Small intestine (tissue), 7 donors: ENCODE measurements around the gene DTX1. TPM values are rescaled to one million over a fixed set of nuclear protein-coding genes. Genes with fewer than 3 reads are reported as not detected.

Source experiments
- DNase-seq, 2 donors: peaks; one replicate each; pipeline versions ENCODE4 v3.0.0 to v3.0.0-alpha.2; 2013
- FAIRE-seq: peaks from 2 replicates; lab custom pipeline; 2012; peaks lifted over from hg19 to GRCh38; lab: Jason Lieb, UNC
- H3K27ac ChIP-seq, 3 donors: one replicate each; pipeline ENCODE4 v1.5.1; 2013; ENCODE audit warnings: low read length in 2 of 3, mild to moderate bottlenecking in 2 of 3, control low read depth in 1 of 3, inconsistent platforms in 1 of 3, low read depth in 1 of 3, moderate library complexity in 1 of 3
- H3K27me3 ChIP-seq, 3 donors: one replicate each; pipeline ENCODE4 v1.6.1; 2013; ENCODE audit warnings: low read length in 3 of 3, inconsistent platforms in 1 of 3; ENCODE audit not compliant: control insufficient read depth in 3 of 3, insufficient read depth in 3 of 3
- H3K36me3 ChIP-seq, 3 donors: one replicate each; pipeline ENCODE4 v1.6.1; 2013; ENCODE audit warnings: low read length in 3 of 3, inconsistent platforms in 1 of 3, low read depth in 1 of 3, mild to moderate bottlenecking in 1 of 3, moderate library complexity in 1 of 3; ENCODE audit not compliant: control insufficient read depth in 3 of 3, insufficient read depth in 2 of 3
- H3K4me1 ChIP-seq, 3 donors: one replicate each; pipeline ENCODE4 v1.6.1; 2013; ENCODE audit warnings: low read length in 2 of 3, inconsistent platforms in 1 of 3, low read depth in 1 of 3, mild to moderate bottlenecking in 1 of 3, moderate library complexity in 1 of 3; ENCODE audit not compliant: control insufficient read depth in 3 of 3, insufficient read depth in 2 of 3
- H3K4me3 ChIP-seq, 3 donors: one replicate each; pipeline ENCODE4 v1.5.1; 2013; ENCODE audit warnings: low read length in 3 of 3, control low read depth in 1 of 3, inconsistent platforms in 1 of 3, low read depth in 1 of 3, mild to moderate bottlenecking in 1 of 3, moderate library complexity in 1 of 3
- H3K9me3 ChIP-seq, 2 donors: one replicate each; pipeline ENCODE4 v1.6.1; 2013; ENCODE audit warnings: low read depth in 1 of 2, low read length in 1 of 2; ENCODE audit not compliant: control insufficient read depth in 2 of 2, insufficient read depth in 1 of 2
- WGBS, 3 donors: extraction: QIAGEN DNeasy Blood & Tissue Kit; methylation state at CpG; one replicate each; pipeline ENCODE4 v1.1.7; 2013; 5-methylcytosine and 5-hydroxymethylcytosine counted together
- polyA plus RNA-seq, 4 donors: library from polyadenylated mRNA; stranded (reverse) in 3 of 4; unstranded in 1 of 4; fragments of 200-250 nt in 3 of 4; fragments of 120-200 nt in 1 of 4; gene quantifications; one replicate each; pipeline versions ENCODE4 v1.2.1 to v1.2.3, GENCODE V29; 2013
- donor health status: healthy with polysubstance abuse.
- donor health status: control.
- donor health status: control.
- donor health status: Bipolar disorder and iron deficiency.
- donor health status: healthy.

The DTX1 gene
- polyA plus RNA-seq, 4 donors = 0.45 to 4.8 (median 4.2) TPM

- FAIRE-seq = no peak
- Histone ChIP-seq H3K27me3 (peaks cover 0 to 2% (median 0%) of the 10 kb centered on the region in 3 donors), H3K36me3 (no peaks in the 10 kb centered on the region), H3K4me3 (no peak overlapping the region), H3K4me1 (no peaks in the 10 kb centered on the region), H3K9me3 (no peaks in the 10 kb centered on the region), H3K27ac (no peak overlapping the region)
- WGBS, 3 donors = 6 to 8% (median 7%) methylated on average over 6 of the region's 6 CpGs
- DNase-seq = peak; percentile 62 to 65
Observed at GRCh38 chr12:113048716-113049127, 7.8 kb upstream of the DTX1 start.

GRCh38 chr12:113049976-113050742, 6.4 kb upstream of the DTX1 start:
- FAIRE-seq = no peak

GRCh38 chr12:113050795-113051194, 5.7 kb upstream of the DTX1 start:
- FAIRE-seq = no peak
- no peaks in the 10 kb centered on the region for H3K36me3 ChIP-seq
- 80 to 85% (median 84%) methylated on average over 7 of the region's 7 CpGs for WGBS, 3 donors
- H3K27me3 ChIP-seq = peaks cover 0 to 13% (median 2%) of the 10 kb centered on the region in 3 donors
- H3K27ac ChIP-seq = no peak overlapping the region
- no peak overlapping the region for H3K4me3 ChIP-seq
- no peaks in the 10 kb centered on the region for H3K4me1 ChIP-seq
- DNase-seq = no peak
- no peaks in the 10 kb centered on the region for H3K9me3 ChIP-seq

More at GRCh38 chr12:113049976-113050742, 6.4 kb upstream of the DTX1 start:
- no peak overlapping the region for H3K4me3 ChIP-seq
- DNase-seq = peak in 1 of 2 donors; percentile 11
- no peaks in the 10 kb centered on the region for H3K9me3 ChIP-seq
- H3K4me1 ChIP-seq = no peaks in the 10 kb centered on the region
- no peak overlapping the region for H3K27ac ChIP-seq
- H3K27me3 ChIP-seq = peaks cover 0 to 6% (median 2%) of the 10 kb centered on the region in 3 donors
- 52 to 66% (median 56%) methylated on average over 11 of the region's 11 CpGs for WGBS, 3 donors
- H3K36me3 ChIP-seq = no peaks in the 10 kb centered on the region

GRCh38 chr12:113051759-113052158, 4.8 kb upstream of the DTX1 start:
- Histone ChIP-seq H3K27ac (no peak overlapping the region), H3K27me3 (peaks cover 0 to 19% (median 2%) of the 10 kb centered on the region in 3 donors), H3K36me3 (no peaks in the 10 kb centered on the region), H3K4me1 (no peaks in the 10 kb centered on the region), H3K4me3 (no peak overlapping the region), H3K9me3 (no peaks in the 10 kb centered on the region)
- DNase-seq = no peak
- WGBS, 3 donors = 51 to 82% (median 70%) methylated on average over 4 of the region's 4 CpGs
- no peak for FAIRE-seq

GRCh38 chr12:113052326-113052725, 4.2 kb upstream of the DTX1 start:
- Histone ChIP-seq H3K4me1 (no peaks in the 10 kb centered on the region), H3K9me3 (no peaks in the 10 kb centered on the region), H3K27me3 (peaks cover 0 to 22% (median 2%) of the 10 kb centered on the region in 3 donors), H3K4me3 (no peak overlapping the region), H3K36me3 (no peaks in the 10 kb centered on the region), H3K27ac (no peak overlapping the region)
- 52 to 68% (median 58%) methylated on average over 4 of the region's 4 CpGs for WGBS, 3 donors
- DNase-seq = no peak
- no peak for FAIRE-seq

GRCh38 chr12:113054948-113055486, 1.5 kb upstream of the DTX1 start:
- Histone ChIP-seq H3K27me3 (peaks cover 0 to 34% (median 2%) of the 10 kb centered on the region in 3 donors), H3K27ac (no peak overlapping the region), H3K36me3 (no peaks in the 10 kb centered on the region), H3K9me3 (no peaks in the 10 kb centered on the region), H3K4me1 (no peaks in the 10 kb centered on the region), H3K4me3 (no peak overlapping the region)
- FAIRE-seq = no peak
- WGBS, 3 donors = 51 to 68% (median 63%) methylated on average over 4 of the region's 4 CpGs
- no peak for DNase-seq

GRCh38 chr12:113055594-113056380, 743 bp upstream of the DTX1 start:
- DNase-seq (peak in 1 of 2 donors; percentile 17), FAIRE-seq (no peak)
- Histone ChIP-seq H3K36me3 (no peaks in the 10 kb centered on the region), H3K27ac (peak overlapping the region in 1 of 3 donors; percentile 20), H3K4me1 (no peaks in the 10 kb centered on the region), H3K27me3 (peaks cover 0 to 34% (median 2%) of the 10 kb centered on the region in 3 donors), H3K9me3 (no peaks in the 10 kb centered on the region), H3K4me3 (no peak overlapping the region)
- 49 to 67% (median 54%) methylated on average over 9 to 13 of the region's 13 CpGs for WGBS, 3 donors

DNA sequence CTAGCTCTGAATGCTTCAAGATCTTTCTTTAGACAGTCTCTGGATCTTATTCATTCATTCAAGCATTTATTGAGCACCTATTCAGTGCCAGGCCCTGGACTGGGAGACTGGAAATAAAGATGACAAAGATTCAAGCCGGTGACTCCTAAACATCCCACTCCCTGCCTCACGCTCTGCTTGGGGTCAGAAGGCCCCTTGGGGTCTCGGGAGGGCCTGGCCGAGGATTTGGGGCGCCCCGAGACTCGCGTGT, 224 bp upstream of the DTX1 start:
- Histone ChIP-seq H3K4me1 (no peaks in the 10 kb centered on the region), H3K9me3 (no peaks in the 10 kb centered on the region), H3K4me3 (peak overlapping the region; percentile 15 to 51 (median 50)), H3K27me3 (peaks cover 0 to 34% (median 2%) of the 10 kb centered on the region in 3 donors), H3K36me3 (no peaks in the 10 kb centered on the region), H3K27ac (peak overlapping the region in 1 of 3 donors; percentile 20)
- WGBS, 3 donors = 7 to 13% (median 11%) methylated on average over 8 of the region's 8 CpGs
- no peak for DNase-seq
- FAIRE-seq = no peak
